ENCODE data around the gene SFI1.
"Not testable (repeated sequence)": the region's sequence is repeated elsewhere in the genome, so short reads cannot be mapped to it uniquely, and the experiment has no call there.

GRCh38 chr22:31540166-31540565, 43.8 kb downstream of the SFI1 start:
- not testable (repeated sequence) for TF ChIP-seq CTCF, POLR2A, POLR2AphosphoS5, EP300 (IDR thresholded peaks at IDR 0.05)
